ENCODE measurements around the gene TPP1.
A peak's percentile ranks its signal among the peaks of the same experiment; 100 is the strongest.

The TPP1 gene

GRCh38 chr11:6626971-6627761 is 7.9 kb upstream of the TPP1 start:
- DNase-seq: no peak

- no peak for DNase-seq
Observed at GRCh38 chr11:6625832-6626420, 6.7 kb upstream of the TPP1 start.

- DNase-seq: no peak
Observed at GRCh38 chr11:6625156-6625831, 6.1 kb upstream of the TPP1 start.

GRCh38 chr11:6623391-6624363 is 4.5 kb upstream of the TPP1 start:
- DNase-seq: no peak

- no peak for DNase-seq
Observed at GRCh38 chr11:6622261-6623171, 3.3 kb upstream of the TPP1 start.

GRCh38 chr11:6621711-6622211 is 2.5 kb upstream of the TPP1 start:
- DNase-seq: no peak

GRCh38 chr11:6620636-6621035 is 1.4 kb upstream of the TPP1 start:
- DNase-seq: no peak

- peak; percentile 55 for DNase-seq
Observed at GRCh38 chr11:6618117-6619003, 862 bp downstream of the TPP1 start.

GRCh38 chr11:6617315-6617781 is 1.9 kb downstream of the TPP1 start:
- DNase-seq: no peak

- DNase-seq: no peak
Observed at GRCh38 chr11:6616596-6617250, 2.5 kb downstream of the TPP1 start.

GRCh38 chr11:6615882-6616585 is 3.2 kb downstream of the TPP1 start:
- no peak for DNase-seq

- DNase-seq: no peak
Observed at GRCh38 chr11:6615046-6615445, 4.2 kb downstream of the TPP1 start.

- DNase-seq: no peak
Observed at GRCh38 chr11:6614446-6614845, 4.8 kb downstream of the TPP1 start.

- DNase-seq: no peak
Observed at GRCh38 chr11:6613496-6613895, 5.7 kb downstream of the TPP1 start.

- DNase-seq: peak; percentile 94
Observed at GRCh38 chr11:6612213-6613041, 6.8 kb downstream of the TPP1 start, which contains the start of gene TAF10. Gene TAF10 (minus strand): TSS chr11:6612216. CDS start chr11:6612189, 27 bp downstream.

GRCh38 chr11:6611963-6612212 is 7.3 kb downstream of the TPP1 start:
- DNase-seq: no peak

GRCh38 chr11:6611092-6611962 is 7.9 kb downstream of the TPP1 start:
- peak; percentile 28 for DNase-seq
